ENCODE data around the gene SZT2.

The SZT2 gene

DNA sequence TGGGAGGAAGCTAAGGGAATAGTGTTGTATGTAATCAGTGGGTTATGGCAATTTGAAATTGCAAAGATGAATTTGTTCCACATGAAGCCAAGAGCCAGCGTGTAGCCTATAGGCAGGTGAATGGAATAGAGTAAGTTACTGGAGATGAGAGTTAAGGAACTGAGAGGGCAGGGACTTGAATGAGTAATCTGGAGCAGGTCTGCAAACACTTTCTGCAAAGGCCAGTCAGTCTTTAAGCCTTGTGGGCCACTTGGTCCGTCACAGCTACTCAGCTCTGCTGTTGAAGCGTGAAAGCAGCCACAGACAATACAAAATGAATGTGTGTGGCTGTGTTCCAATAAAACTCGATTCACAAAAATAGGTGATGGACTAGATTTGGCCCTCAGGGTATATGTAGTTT is 29.2 kb downstream of the SZT2 start:
- Histone ChIP-seq H3K4me3 (ENCODE audit: low read depth in 1 of 2, low read length in 2 of 2) (no peak overlapping the region), H3K9me3 (ENCODE audit: control insufficient read depth in 1 of 2, low read length in 2 of 2) (no peaks in the 10 kb centered on the region), H3K36me3 (ENCODE audit: control insufficient read depth in 1 of 2, insufficient read depth in 2 of 2, low read length in 2 of 2) (peaks cover 74 to 87% of the 10 kb centered on the region in 2 donors), H3K27ac (ENCODE audit: low read length) (no peak overlapping the region), H3K27me3 (ENCODE audit: low read depth, low read length) (no peaks in the 10 kb centered on the region), H3K4me1 (ENCODE audit: control insufficient read depth in 1 of 2, insufficient read depth in 2 of 2, low read length in 2 of 2) (no peaks in the 10 kb centered on the region)

DNA sequence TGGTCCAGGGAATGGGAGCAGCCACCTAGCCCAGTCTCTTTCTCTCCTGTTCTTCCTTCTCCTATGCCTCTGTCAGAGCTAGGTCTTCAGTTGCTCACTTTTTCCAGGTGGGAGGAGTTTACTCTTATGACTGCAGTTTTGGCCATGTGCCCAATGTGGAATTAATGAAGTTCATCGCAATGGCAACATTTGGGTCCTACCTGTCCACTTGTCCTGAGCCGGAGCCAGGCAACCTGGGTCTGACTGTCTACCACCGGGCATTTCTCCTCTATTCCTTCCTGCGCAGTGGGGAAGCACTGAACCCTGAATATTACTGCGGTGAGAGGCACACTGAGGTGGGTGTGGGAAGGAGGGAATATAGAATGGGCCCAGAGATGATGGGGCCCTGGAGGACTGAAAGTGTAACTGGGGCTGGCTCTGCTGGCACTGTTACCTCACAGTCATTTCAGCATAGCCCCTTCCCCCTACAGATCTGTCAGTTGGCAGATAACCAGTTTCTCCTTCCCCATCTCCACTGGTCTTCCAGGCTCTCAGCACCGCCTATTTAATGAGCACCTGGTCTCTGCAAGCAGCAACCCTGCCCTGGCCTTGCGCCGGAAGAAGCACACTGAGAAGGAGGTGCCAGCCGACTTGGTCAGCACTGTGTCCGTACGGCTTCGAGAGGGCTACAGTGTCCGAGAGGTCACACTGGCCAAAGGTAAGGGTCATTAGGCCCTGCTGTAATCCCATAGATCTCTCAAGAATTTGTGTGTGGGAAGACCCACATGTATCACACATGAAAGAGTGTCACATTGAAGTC is 30.1 kb downstream of the SZT2 start:
- no peaks in the 10 kb centered on the region for H3K4me1 ChIP-seq (ENCODE audit: control insufficient read depth in 1 of 2, insufficient read depth in 2 of 2, low read length in 2 of 2)
- H3K36me3 ChIP-seq (ENCODE audit: control insufficient read depth in 1 of 2, insufficient read depth in 2 of 2, low read length in 2 of 2): peaks cover 81 to 95% of the 10 kb centered on the region in 2 donors
- H3K9me3 ChIP-seq (ENCODE audit: control insufficient read depth in 1 of 2, low read length in 2 of 2): no peaks in the 10 kb centered on the region
- no peak overlapping the region for H3K4me3 ChIP-seq (ENCODE audit: low read depth in 1 of 2, low read length in 2 of 2)
- no peak overlapping the region for H3K27ac ChIP-seq (ENCODE audit: low read length)
- H3K27me3 ChIP-seq (ENCODE audit: low read depth, low read length): no peaks in the 10 kb centered on the region

DNA sequence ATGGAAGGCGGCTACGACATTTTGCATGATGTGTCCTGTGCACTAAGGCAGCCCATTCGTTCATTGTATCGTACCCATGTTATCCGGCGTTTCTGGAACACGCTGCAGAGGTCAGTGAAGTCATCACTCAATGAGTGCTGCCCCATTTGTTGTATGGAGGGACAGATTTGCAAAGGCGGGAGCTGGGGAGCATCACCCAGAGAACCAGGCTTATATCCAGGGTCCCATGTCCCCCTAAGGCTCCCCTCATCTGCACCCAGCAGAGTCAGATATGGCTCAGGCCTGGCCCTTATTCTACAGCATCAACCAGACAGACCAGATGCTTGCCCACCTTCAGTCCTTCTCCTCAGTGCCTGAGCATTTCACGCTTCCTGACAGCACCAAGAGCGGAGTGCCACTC is 31.2 kb downstream of the SZT2 start:
- Histone ChIP-seq H3K27me3 (ENCODE audit: low read depth, low read length) (no peaks in the 10 kb centered on the region), H3K9me3 (ENCODE audit: control insufficient read depth in 1 of 2, low read length in 2 of 2) (no peaks in the 10 kb centered on the region), H3K36me3 (ENCODE audit: control insufficient read depth in 1 of 2, insufficient read depth in 2 of 2, low read length in 2 of 2) (peaks cover 81 to 95% of the 10 kb centered on the region in 2 donors), H3K27ac (ENCODE audit: low read length) (no peak overlapping the region), H3K4me3 (ENCODE audit: low read depth in 1 of 2, low read length in 2 of 2) (no peak overlapping the region), H3K4me1 (ENCODE audit: control insufficient read depth in 1 of 2, insufficient read depth in 2 of 2, low read length in 2 of 2) (no peaks in the 10 kb centered on the region)

DNA sequence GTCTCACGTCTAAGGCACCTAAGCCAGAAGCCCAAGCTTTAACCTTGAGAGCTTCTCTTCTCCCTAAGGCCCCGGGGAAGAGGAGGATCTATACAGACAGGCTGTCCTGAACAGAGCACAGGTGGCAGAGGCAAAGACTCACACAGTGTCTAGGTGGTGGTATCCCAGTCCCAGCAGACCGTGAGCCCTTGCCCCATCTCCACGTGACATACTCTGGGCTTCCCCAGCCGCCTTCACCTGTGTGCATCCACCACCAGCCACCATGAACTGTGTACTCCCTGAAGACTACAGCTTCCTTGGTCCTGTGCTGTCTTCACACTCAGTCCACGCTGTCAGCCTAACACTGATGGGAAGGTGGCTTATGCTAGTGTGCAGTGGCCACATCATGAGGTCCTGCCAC is 31.7 kb downstream of the SZT2 start:
- Histone ChIP-seq H3K27me3 (ENCODE audit: low read depth, low read length) (no peaks in the 10 kb centered on the region), H3K36me3 (ENCODE audit: control insufficient read depth in 1 of 2, insufficient read depth in 2 of 2, low read length in 2 of 2) (peaks cover 77 to 95% of the 10 kb centered on the region in 2 donors), H3K4me1 (ENCODE audit: control insufficient read depth in 1 of 2, insufficient read depth in 2 of 2, low read length in 2 of 2) (no peaks in the 10 kb centered on the region), H3K9me3 (ENCODE audit: control insufficient read depth in 1 of 2, low read length in 2 of 2) (no peaks in the 10 kb centered on the region), H3K4me3 (ENCODE audit: low read depth in 1 of 2, low read length in 2 of 2) (no peak overlapping the region), H3K27ac (ENCODE audit: low read length) (no peak overlapping the region)

DNA sequence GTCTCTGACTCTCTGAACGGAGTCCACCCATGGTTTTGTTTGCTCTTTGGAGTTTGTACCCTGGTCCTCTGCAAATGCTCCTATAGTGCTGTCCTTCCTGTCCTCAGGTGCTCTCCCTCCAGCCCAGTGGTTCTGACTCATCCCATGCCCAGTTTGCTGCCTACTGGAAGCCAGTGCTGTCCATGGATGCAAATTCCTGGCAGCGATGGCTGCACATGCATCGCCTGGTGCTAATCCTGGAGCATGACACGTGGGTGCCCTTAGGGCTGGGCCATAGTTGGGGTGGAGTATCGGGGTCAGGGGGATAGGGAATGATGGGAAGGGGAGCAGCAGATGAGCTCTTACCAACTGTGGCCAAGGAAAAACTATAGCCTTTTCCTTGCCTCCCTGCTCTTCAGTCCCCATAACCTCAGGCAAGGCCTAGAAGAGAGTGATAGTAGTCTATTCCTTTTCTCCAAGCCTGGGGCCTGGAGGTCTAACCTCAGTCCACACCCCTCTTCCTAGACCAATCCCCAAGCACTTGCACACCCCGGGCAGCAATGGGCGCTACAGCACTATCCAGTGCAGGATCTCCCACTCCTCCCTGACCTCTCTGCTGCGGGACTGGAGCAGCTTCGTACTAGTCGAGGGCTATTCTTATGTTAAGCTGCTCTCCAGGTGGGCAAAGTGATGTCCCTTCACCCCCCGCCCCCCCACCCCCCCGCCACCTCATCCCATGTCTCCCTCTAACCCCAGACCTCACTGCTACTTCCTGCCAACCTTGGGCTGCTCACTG is 32.5 kb downstream of the SZT2 start:
- Histone ChIP-seq H3K27ac (ENCODE audit: low read length) (no peak overlapping the region), H3K36me3 (ENCODE audit: control insufficient read depth in 1 of 2, insufficient read depth in 2 of 2, low read length in 2 of 2) (peaks cover 77 to 97% of the 10 kb centered on the region in 2 donors), H3K27me3 (ENCODE audit: low read depth, low read length) (no peaks in the 10 kb centered on the region), H3K4me1 (ENCODE audit: control insufficient read depth in 1 of 2, insufficient read depth in 2 of 2, low read length in 2 of 2) (no peaks in the 10 kb centered on the region), H3K9me3 (ENCODE audit: control insufficient read depth in 1 of 2, low read length in 2 of 2) (no peaks in the 10 kb centered on the region), H3K4me3 (ENCODE audit: low read depth in 1 of 2, low read length in 2 of 2) (no peak overlapping the region)

DNA sequence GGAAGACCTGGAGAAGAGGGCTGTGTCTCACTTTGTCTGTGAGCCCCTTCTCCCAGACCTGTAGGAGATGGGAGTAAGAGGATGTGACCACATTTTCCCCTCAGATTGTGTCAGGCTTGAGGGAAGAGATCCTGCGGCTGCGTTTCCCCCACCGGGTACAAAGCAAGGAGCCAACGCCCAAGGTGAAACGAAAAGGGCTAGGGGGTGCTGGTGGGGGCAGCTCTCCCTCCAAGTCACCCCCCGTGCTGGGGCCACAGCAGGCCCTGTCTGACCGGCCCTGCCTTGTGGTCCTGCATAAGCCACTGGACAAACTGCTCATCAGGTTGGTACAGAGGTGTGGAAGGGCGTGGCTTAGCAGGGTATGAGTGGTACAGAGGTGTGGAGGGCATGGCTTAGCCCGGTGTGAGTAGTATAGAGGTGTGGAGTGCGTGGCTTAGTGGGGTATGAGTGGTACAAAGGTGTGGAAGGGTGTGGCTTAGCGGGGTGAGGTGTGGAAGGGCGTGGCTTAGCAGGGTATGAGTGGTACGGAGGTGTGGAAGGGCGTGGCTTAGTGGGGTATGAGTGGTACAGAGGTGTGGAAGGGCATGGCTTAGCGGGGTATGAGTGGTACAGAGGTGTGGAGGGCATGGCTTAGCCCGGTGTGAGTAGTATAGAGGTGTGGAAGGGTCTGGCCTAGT is 33.4 kb downstream of the SZT2 start:
- Histone ChIP-seq H3K9me3 (ENCODE audit: control insufficient read depth in 1 of 2, low read length in 2 of 2) (no peaks in the 10 kb centered on the region), H3K36me3 (ENCODE audit: control insufficient read depth in 1 of 2, insufficient read depth in 2 of 2, low read length in 2 of 2) (peaks cover 77 to 97% of the 10 kb centered on the region in 2 donors), H3K4me1 (ENCODE audit: control insufficient read depth in 1 of 2, insufficient read depth in 2 of 2, low read length in 2 of 2) (no peaks in the 10 kb centered on the region), H3K4me3 (ENCODE audit: low read depth in 1 of 2, low read length in 2 of 2) (no peak overlapping the region), H3K27me3 (ENCODE audit: low read depth, low read length) (no peaks in the 10 kb centered on the region), H3K27ac (ENCODE audit: low read length) (no peak overlapping the region)

DNA sequence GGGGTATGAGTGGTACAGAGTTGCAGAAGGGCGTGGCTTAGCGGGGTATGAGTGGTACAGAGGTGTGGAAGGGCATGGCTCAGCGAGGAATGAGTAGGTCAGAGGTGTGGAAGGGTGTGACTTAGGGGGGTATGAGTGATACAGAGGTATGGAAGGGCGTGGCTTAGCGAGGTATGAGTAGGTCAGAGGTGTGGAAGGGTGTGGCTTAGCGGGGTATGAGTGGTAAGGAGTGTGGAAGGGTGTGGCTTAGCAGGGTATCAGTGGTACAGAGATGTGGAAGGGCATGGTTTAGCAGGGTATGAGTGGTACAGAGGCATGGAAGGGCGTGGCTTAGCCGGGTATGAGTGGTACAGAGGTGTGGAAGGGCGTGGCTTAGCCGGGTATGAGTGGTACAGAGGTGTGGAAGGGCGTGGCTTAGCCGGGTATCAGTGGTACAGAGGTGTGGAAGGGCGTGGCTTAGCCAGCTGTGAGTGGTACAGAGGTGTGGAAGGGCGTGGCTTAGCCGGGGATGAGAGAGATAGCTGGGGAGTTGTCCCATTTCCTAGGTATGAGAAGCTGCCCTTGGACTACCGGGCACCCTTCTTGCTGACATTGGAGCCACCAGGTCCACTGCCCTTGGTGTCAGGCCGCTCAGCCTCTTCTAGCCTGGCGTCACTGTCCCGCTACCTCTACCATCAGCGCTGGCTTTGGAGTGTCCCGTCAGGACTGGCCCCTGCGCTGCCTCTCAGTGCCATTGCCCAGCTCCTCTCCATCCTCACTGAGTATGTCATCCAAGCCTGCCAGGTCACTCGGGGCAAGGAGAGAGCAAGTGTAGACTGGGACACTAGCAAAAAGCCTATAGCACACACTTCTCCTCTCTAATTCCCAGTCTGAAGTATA is 34.2 kb downstream of the SZT2 start:
- Histone ChIP-seq H3K4me1 (ENCODE audit: control insufficient read depth in 1 of 2, insufficient read depth in 2 of 2, low read length in 2 of 2) (no peaks in the 10 kb centered on the region), H3K4me3 (ENCODE audit: low read depth in 1 of 2, low read length in 2 of 2) (no peak overlapping the region), H3K27me3 (ENCODE audit: low read depth, low read length) (no peaks in the 10 kb centered on the region), H3K9me3 (ENCODE audit: control insufficient read depth in 1 of 2, low read length in 2 of 2) (no peaks in the 10 kb centered on the region), H3K27ac (ENCODE audit: low read length) (no peak overlapping the region), H3K36me3 (ENCODE audit: control insufficient read depth in 1 of 2, insufficient read depth in 2 of 2, low read length in 2 of 2) (peaks cover 77 to 97% of the 10 kb centered on the region in 2 donors)

DNA sequence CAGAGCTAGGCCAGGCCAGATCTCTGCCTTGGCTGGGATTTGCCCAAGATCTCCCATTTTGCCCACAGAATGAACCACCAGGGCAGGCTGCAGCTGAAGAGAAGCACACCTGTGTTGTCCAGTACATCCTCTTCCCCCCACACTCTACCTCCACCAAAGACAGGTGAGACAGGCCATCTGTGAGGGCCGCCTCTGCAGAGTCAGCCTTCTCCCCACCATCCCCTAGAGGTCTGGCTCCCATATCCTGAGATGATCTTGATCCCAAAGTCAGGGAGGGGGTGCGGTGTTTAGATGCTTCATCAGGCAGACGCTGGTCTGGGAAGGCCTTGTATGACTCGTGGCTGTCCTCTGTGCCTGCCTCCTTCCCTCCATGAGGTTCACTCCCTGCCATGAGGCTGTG is 35.3 kb downstream of the SZT2 start:
- no peaks in the 10 kb centered on the region for H3K4me1 ChIP-seq (ENCODE audit: control insufficient read depth in 1 of 2, insufficient read depth in 2 of 2, low read length in 2 of 2)
- H3K27me3 ChIP-seq (ENCODE audit: low read depth, low read length): no peaks in the 10 kb centered on the region
- peaks cover 77 to 97% of the 10 kb centered on the region in 2 donors for H3K36me3 ChIP-seq (ENCODE audit: control insufficient read depth in 1 of 2, insufficient read depth in 2 of 2, low read length in 2 of 2)
- H3K4me3 ChIP-seq (ENCODE audit: low read depth in 1 of 2, low read length in 2 of 2): no peak overlapping the region
- H3K27ac ChIP-seq (ENCODE audit: low read length): no peak overlapping the region
- no peaks in the 10 kb centered on the region for H3K9me3 ChIP-seq (ENCODE audit: control insufficient read depth in 1 of 2, low read length in 2 of 2)

DNA sequence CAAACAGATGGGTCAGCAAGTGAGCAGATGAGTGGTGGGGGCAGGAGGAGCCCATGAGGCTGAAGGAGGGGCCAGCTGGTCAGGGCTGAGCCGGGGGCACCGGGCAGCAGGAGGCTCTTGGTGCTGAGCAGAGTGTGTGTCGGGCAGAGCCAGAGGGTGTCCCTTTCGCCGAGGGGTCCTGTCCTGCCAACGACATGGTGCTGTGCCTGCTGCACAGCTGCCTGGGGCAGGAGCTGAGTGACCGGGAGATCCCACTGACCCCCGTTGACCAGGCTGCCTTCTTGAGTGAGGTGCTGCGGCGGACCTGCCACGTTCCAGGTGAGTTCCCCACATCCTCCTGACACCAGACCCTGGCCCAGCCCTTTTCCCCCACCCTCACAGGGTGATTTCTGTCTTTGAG is 36.5 kb downstream of the SZT2 start:
- Histone ChIP-seq H3K36me3 (ENCODE audit: control insufficient read depth in 1 of 2, insufficient read depth in 2 of 2, low read length in 2 of 2) (peaks cover 76 to 97% of the 10 kb centered on the region in 2 donors), H3K27ac (ENCODE audit: low read length) (no peak overlapping the region), H3K9me3 (ENCODE audit: control insufficient read depth in 1 of 2, low read length in 2 of 2) (no peaks in the 10 kb centered on the region)

DNA sequence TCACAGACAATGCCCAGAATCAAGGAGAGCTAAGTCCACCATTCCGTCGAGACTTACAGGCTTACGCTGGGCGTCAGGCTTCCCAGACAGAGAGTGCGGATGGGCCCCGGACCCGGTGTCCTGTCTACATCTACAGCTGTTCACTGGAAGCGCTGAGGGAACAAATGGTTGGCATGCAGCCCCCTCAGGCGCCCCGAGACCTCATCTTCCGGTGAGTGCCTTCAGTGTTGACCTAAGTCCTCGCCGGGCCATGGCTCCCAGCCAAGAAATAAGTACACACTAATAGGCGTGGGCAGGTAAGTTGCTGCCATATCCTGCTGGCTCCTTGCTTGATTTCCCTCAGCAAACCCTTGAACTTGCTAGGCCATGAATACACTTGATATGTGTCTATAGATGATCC is 37.8 kb downstream of the SZT2 start:
- Histone ChIP-seq H3K36me3 (ENCODE audit: control insufficient read depth in 1 of 2, insufficient read depth in 2 of 2, low read length in 2 of 2) (peaks cover 78 to 98% of the 10 kb centered on the region in 2 donors), H3K4me1 (ENCODE audit: control insufficient read depth in 1 of 2, insufficient read depth in 2 of 2, low read length in 2 of 2) (no peaks in the 10 kb centered on the region), H3K9me3 (ENCODE audit: control insufficient read depth in 1 of 2, low read length in 2 of 2) (no peaks in the 10 kb centered on the region), H3K27me3 (ENCODE audit: low read depth, low read length) (no peaks in the 10 kb centered on the region), H3K27ac (ENCODE audit: low read length) (no peak overlapping the region), H3K4me3 (ENCODE audit: low read depth in 1 of 2, low read length in 2 of 2) (no peak overlapping the region)

More for the DNA sequence above, 36.5 kb downstream of the SZT2 start:
- H3K4me1 ChIP-seq (ENCODE audit: control insufficient read depth in 1 of 2, insufficient read depth in 2 of 2, low read length in 2 of 2): no peaks in the 10 kb centered on the region
- H3K27me3 ChIP-seq (ENCODE audit: low read depth, low read length): no peaks in the 10 kb centered on the region
- no peak overlapping the region for H3K4me3 ChIP-seq (ENCODE audit: low read depth in 1 of 2, low read length in 2 of 2)
